ENCODE data around the gene L3MBTL4. TPM values are rescaled to one million over a fixed set of nuclear protein-coding genes. Genes with fewer than 3 reads are reported as not detected.

L3MBTL4 gene
- total RNA-seq, 4 donors from 2014 or later = 6.0 to 14.8 (median 10.0) TPM

DNA sequence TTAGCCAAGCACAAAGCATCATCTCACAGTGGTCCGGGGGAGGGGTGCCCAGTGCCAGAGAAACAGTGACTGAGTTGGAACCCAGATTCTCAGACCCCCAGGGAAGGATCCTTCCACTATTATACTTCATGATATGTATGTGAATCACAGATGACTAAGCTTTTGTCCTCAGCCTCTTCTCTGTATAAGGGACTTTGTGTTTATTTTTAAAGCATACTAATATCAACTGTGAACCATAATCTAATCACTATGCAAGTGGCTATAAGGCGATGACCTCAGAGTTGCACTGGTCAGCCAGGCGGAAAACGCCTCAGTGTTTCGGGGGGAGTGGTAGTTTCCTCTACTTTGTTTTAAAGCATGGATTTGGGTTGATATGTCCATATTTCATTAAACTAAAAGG is 359.0 kb downstream of the L3MBTL4 start:
- TF ChIP-seq, protein P1, sequence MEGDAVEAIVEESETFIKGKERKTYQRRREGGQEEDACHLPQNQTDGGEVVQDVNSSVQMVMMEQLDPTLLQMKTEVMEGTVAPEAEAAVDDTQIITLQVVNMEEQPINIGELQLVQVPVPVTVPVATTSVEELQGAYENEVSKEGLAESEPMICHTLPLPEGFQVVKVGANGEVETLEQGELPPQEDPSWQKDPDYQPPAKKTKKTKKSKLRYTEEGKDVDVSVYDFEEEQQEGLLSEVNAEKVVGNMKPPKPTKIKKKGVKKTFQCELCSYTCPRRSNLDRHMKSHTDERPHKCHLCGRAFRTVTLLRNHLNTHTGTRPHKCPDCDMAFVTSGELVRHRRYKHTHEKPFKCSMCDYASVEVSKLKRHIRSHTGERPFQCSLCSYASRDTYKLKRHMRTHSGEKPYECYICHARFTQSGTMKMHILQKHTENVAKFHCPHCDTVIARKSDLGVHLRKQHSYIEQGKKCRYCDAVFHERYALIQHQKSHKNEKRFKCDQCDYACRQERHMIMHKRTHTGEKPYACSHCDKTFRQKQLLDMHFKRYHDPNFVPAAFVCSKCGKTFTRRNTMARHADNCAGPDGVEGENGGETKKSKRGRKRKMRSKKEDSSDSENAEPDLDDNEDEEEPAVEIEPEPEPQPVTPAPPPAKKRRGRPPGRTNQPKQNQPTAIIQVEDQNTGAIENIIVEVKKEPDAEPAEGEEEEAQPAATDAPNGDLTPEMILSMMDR (IDR thresholded peaks at IDR 0.05; ENCODE audit: low read depth) = no peak

DNA sequence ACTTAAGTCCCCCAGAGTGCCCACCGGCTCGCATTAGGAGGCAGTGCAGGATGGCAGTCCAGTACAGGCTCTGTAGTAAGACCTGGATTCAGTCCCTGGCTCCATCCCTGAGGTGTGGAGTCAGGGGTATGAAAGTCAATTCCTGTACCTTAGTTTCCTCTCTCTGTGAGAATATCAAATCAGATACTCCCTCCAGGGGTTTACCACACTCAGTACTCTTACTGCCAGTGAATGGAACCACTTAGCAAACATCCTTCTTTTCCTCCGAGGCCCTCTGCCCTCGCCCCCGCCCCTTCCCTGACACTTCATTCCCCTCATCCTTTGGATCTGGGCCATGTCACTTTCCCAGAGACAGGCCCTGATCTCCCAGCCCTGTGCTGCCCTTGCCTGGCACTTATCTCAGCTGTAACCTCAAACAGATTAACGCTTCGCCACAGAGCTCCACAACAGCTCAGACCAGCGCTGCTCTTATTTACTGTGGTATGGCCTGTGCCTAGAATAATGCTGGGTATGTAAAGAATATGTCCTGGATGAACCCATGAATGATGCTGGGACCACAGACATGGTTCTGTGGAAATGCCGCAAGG is 360.4 kb downstream of the L3MBTL4 start:
- TF ChIP-seq, protein P1 (IDR thresholded peaks at IDR 0.05; ENCODE audit: low read depth) = no peak

DNA sequence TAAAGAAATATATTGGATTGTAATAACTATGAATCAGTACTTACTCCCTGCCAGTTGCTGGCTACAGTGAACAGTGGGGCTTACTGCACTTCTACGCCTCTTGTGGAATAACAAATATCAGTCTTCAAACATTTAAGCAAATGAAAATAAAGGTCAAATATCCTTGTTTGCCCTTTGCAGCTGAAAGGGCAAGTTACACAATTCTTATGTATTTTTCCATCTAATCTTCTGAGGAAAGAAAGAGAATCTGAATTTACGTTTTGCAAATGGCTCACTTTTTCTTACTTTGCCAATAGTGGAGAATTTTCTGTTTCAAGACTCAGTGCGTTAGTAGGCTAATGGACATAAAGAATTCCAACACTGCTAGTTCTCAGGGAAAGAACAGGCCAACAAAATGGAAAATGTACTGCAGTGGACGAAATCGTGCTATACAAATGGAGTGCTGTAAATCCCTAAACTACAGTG is 362.2 kb downstream of the L3MBTL4 start:
- TF ChIP-seq, protein P1 (IDR thresholded peaks at IDR 0.05; ENCODE audit: low read depth) = no peak

DNA sequence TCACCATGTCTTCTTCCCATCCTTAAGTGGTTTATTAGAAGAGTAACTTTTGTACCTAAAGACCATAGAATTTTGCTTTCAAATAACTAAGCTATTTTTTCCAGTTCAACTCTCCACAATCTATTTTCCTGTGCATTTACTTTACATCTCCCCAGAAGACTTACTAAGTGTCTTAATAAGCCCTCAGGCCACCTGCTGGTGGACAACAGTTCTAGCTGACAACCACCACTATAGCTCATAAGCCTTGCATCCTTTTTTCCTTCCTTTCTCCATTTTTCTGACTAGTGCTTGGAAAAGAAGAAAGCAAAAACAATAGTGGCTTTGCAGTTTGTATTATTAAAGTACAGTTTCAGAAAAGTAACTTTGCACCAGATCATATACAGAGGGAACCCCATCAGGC is 369.9 kb downstream of the L3MBTL4 start:
- TF ChIP-seq, protein P1 (IDR thresholded peaks at IDR 0.05; ENCODE audit: low read depth) = no peak

DNA sequence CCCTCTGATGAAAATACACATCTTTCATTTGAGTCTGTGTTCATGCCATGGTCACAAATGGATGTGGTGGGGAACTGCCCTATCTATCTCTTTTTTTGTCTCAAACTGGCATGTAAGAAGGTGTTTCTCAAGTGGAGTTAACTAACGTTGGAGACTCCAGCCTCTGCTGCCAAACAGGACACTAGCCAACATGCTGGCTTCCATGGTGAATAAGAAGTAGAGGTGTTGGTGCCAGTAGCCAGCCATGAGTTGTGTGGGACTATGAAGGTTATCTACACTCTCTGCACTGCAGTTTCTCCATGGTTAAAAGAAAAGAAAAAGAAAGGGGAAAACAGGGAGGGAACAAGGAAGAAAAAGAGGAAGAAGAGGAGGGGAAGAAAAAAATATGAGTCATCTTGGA is 370.4 kb downstream of the L3MBTL4 start:
- TF ChIP-seq, protein P1 (IDR thresholded peaks at IDR 0.05; ENCODE audit: low read depth) = no peak

DNA sequence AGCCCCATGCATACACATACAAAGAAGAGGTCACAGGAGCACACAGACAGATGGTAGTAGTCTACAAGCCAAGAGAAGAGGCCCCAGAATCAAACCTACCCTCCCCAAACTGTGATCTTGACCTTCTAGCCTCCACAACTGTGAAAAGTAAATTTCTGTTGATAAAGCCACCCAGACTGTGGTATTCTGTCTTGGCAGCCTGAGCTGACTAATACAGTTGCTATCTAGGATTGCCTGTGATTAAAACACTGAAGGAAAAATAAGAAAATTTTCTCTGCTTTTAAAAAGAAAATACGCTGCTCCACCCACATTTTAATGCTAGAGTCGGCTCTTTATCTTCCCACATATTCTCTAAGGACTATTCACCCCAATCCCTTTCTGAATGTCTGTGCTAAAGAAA is 375.7 kb downstream of the L3MBTL4 start:
- TF ChIP-seq, protein P1 (IDR thresholded peaks at IDR 0.05; ENCODE audit: low read depth) = no peak

DNA sequence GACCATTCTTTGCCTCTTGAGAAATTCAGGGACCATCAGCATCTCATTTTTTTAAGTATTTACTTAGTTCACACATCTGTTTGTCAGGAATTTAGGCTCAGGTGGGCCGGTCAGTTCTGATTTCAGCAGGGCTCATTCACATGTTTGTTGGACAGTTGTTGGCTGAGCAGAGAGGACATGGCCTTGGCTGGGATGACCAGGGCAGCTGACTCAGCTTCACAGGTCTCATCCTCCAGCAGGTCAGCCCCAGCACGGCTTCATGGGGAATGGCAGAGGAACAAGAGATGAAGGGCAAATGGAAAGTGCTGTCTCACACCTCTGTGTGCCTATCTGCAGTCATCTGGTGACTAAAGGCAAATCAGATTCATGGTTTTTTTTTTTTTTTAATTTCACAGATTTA is 383.3 kb downstream of the L3MBTL4 start:
- TF ChIP-seq, protein P1 (IDR thresholded peaks at IDR 0.05; ENCODE audit: low read depth) = no peak

All from subcutaneous adipose tissue (tissue), 4 donors.